ENCODE data around the gene CRYBG2. TPM values are rescaled to one million over a fixed set of nuclear protein-coding genes. Genes with fewer than 3 reads are reported as not detected.

The CRYBG2 gene
- total and polyA plus RNA-seq, 2 of the 13 experiments (the other 11 are each of a cell fraction or from before 2014, with no cell fraction given): 1.3 to 2.9 TPM

DNA sequence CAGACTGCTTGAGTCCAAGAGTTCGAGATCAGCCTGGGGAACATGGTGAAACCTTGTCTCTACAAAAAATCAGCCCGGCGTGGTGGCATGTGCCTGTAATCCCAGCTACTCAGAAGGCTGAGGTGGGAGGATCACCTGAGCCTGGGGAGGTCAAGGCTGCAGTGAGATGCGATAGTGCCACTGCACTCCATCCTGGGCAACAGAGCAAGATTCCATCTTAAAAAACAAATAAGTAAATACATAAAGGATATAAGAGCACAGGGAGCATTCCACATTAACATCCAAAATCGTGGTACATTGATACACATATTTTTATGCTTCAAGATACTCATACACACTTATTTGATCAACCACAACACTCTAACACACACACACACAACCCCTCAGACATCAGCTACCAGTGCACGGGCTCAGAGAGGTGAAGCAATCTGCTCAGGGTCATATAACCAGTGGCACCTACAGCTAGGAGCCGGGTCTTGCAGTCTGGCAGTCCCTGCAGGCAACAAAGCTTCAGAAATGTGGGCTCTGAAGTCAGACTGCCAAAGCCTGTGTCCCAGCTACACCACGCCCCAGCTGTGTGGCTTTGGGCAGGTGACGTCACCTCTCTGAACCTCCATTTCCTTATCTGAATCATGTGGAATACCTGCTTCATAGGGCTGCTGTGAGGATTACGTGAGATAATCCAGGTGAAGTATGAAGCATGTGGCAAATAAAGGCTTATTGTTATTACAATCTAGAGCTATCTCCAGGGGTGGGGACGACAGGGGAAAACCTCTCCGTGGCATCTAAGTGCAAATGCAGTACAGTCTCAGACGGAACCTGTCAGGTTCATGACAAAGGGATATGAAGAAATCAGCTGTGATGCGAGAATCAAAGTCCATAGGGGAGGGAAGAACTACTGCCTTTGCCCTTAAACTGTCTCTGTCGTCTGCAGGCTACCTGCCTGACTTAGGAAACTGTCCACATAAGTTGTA lies 4.8 kb upstream of the CRYBG2 start (continued):
- TF ChIP-seq ZNF343 (CRISPR knock-in tag; IDR thresholded peaks at IDR 0.05): no peak
- no peak for TF ChIP-seq U2AF2 (IDR thresholded peaks at IDR 0.05; ENCODE audit: low read depth, low read length)
- no peak for TF ChIP-seq ZNF552 (CRISPR knock-in tag; IDR thresholded peaks at IDR 0.05; ENCODE audit: borderline replicate concordance)
- TF ChIP-seq, protein P1, sequence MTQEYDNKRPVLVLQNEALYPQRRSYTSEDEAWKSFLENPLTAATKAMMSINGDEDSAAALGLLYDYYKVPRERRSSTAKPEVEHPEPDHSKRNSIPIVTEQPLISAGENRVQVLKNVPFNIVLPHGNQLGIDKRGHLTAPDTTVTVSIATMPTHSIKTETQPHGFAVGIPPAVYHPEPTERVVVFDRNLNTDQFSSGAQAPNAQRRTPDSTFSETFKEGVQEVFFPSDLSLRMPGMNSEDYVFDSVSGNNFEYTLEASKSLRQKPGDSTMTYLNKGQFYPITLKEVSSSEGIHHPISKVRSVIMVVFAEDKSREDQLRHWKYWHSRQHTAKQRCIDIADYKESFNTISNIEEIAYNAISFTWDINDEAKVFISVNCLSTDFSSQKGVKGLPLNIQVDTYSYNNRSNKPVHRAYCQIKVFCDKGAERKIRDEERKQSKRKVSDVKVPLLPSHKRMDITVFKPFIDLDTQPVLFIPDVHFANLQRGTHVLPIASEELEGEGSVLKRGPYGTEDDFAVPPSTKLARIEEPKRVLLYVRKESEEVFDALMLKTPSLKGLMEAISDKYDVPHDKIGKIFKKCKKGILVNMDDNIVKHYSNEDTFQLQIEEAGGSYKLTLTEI (CRISPR knock-in tag; conservative IDR thresholded peaks at IDR 0.05): no peak
- TF ChIP-seq CHD2 (IDR thresholded peaks at IDR 0.05; ENCODE audit: low read depth, low read length): no peak
- TF ChIP-seq ZNF572 (CRISPR knock-in tag; IDR thresholded peaks at IDR 0.05): no peak
- TF ChIP-seq, protein P2, sequence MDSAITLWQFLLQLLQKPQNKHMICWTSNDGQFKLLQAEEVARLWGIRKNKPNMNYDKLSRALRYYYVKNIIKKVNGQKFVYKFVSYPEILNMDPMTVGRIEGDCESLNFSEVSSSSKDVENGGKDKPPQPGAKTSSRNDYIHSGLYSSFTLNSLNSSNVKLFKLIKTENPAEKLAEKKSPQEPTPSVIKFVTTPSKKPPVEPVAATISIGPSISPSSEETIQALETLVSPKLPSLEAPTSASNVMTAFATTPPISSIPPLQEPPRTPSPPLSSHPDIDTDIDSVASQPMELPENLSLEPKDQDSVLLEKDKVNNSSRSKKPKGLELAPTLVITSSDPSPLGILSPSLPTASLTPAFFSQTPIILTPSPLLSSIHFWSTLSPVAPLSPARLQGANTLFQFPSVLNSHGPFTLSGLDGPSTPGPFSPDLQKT (CRISPR knock-in tag; IDR thresholded peaks at IDR 0.05; ENCODE audit: borderline replicate concordance): no peak
- no peak for TF ChIP-seq ZNF232 (CRISPR knock-in tag; IDR thresholded peaks at IDR 0.05; ENCODE audit: borderline replicate concordance)
- no peak for TF ChIP-seq SYNCRIP (IDR thresholded peaks at IDR 0.05; ENCODE audit: insufficient read depth, low read depth, low read length)
- no peak for TF ChIP-seq REXO4 (CRISPR knock-in tag; IDR thresholded peaks at IDR 0.05; ENCODE audit: borderline replicate concordance)
- TF ChIP-seq, protein P3, sequence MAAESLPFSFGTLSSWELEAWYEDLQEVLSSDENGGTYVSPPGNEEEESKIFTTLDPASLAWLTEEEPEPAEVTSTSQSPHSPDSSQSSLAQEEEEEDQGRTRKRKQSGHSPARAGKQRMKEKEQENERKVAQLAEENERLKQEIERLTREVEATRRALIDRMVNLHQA (CRISPR knock-in tag; IDR thresholded peaks at IDR 0.05): no peak
- no peak for TF ChIP-seq GATA4 (IDR thresholded peaks at IDR 0.05; ENCODE audit: borderline replicate concordance, low read depth)
- TF ChIP-seq ZNF329 (CRISPR knock-in tag; IDR thresholded peaks at IDR 0.05; ENCODE audit: low read depth): no peak
- TF ChIP-seq THAP11 (CRISPR knock-in tag; IDR thresholded peaks at IDR 0.05): peak; percentile 25; the same call in 1 of the 2 replicates
- no peak for TF ChIP-seq ZFP36L1 (CRISPR knock-in tag; IDR thresholded peaks at IDR 0.05)
- TF ChIP-seq ZNF30 (CRISPR knock-in tag; IDR thresholded peaks at IDR 0.05): no peak
- no peak for TF ChIP-seq KAT7 (CRISPR knock-in tag; IDR thresholded peaks at IDR 0.05; ENCODE audit: borderline replicate concordance)
- no peak for TF ChIP-seq ZNF446 (CRISPR knock-in tag; IDR thresholded peaks at IDR 0.05)
- no peak for TF ChIP-seq ZMYM4 (CRISPR knock-in tag; IDR thresholded peaks at IDR 0.05)
- TF ChIP-seq RCOR2 (CRISPR knock-in tag; IDR thresholded peaks at IDR 0.05): peak; percentile 72
- no peak for TF ChIP-seq HCFC1 (IDR thresholded peaks at IDR 0.05; ENCODE audit: low read depth, low read length)
- TF ChIP-seq, protein P4, sequence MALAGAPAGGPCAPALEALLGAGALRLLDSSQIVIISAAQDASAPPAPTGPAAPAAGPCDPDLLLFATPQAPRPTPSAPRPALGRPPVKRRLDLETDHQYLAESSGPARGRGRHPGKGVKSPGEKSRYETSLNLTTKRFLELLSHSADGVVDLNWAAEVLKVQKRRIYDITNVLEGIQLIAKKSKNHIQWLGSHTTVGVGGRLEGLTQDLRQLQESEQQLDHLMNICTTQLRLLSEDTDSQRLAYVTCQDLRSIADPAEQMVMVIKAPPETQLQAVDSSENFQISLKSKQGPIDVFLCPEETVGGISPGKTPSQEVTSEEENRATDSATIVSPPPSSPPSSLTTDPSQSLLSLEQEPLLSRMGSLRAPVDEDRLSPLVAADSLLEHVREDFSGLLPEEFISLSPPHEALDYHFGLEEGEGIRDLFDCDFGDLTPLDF (CRISPR knock-in tag; IDR thresholded peaks at IDR 0.05): no peak
- TF ChIP-seq, protein P5, sequence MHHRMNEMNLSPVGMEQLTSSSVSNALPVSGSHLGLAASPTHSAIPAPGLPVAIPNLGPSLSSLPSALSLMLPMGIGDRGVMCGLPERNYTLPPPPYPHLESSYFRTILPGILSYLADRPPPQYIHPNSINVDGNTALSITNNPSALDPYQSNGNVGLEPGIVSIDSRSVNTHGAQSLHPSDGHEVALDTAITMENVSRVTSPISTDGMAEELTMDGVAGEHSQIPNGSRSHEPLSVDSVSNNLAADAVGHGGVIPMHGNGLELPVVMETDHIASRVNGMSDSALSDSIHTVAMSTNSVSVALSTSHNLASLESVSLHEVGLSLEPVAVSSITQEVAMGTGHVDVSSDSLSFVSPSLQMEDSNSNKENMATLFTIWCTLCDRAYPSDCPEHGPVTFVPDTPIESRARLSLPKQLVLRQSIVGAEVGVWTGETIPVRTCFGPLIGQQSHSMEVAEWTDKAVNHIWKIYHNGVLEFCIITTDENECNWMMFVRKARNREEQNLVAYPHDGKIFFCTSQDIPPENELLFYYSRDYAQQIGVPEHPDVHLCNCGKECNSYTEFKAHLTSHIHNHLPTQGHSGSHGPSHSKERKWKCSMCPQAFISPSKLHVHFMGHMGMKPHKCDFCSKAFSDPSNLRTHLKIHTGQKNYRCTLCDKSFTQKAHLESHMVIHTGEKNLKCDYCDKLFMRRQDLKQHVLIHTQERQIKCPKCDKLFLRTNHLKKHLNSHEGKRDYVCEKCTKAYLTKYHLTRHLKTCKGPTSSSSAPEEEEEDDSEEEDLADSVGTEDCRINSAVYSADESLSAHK (CRISPR knock-in tag; IDR thresholded peaks at IDR 0.05; ENCODE audit: borderline replicate concordance): no peak
